HG03342 (cell line): ENCODE data around the gene AOAH.
"Not testable (repeated sequence)": the region's sequence is repeated elsewhere in the genome, so short reads cannot be mapped to it uniquely, and the experiment has no call there.

ENCODE experiments used
- ATAC-seq: cut with Tn5 transposase; IDR thresholded peaks from one replicate; pipeline ENCODE4 v1.9.1; 2021; ENCODE audit warnings: mild to moderate bottlenecking, moderate library complexity; ENCODE audit not compliant: unreplicated experiment

The AOAH gene

DNA sequence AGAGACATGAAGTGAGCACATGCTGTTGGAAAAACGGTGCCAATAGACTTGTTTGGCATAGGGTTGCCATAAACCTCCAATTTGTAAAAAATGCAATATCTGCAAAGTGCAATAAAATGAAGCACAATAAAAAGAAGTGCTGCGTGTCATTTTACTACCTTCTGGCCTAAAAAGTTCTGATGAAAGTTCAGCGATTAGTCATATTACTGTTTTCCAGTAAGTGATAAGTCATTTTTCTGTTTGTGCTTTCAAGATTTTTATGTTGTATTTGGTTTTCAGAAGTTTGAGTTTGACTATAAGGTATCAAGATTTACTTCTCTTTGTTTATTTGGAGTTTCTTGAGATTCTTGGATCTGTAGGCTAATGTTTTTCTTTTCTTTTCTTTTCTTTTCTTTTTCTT is 16.8 kb downstream of the AOAH start:
- ATAC-seq: no peak

- ATAC-seq: not testable (repeated sequence)
These were observed 20.4 kb downstream of the AOAH start for GRCh38 chr7:36703860-36704259.

DNA sequence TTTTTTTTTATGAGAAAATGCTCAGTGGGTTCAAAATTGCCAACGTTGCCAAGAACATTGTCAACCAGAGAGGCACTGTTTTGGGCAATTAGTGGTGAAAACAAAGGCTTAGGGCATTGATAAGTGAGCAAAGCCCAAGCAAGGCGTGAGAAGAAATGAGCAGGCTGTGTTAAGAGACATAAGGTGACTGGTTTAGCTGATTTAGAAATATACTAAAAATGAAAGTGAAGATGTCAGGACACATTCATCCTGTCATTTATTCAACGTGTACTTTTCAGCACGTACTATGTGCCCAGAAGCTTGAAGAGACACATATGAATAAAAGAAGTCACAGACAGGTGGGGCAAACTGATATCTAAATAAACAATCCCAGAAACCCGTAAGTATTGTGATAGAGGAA is 31.8 kb downstream of the AOAH start:
- no peak for ATAC-seq

GRCh38 chr7:36691983-36692382 is 32.3 kb downstream of the AOAH start:
- ATAC-seq: no peak

DNA sequence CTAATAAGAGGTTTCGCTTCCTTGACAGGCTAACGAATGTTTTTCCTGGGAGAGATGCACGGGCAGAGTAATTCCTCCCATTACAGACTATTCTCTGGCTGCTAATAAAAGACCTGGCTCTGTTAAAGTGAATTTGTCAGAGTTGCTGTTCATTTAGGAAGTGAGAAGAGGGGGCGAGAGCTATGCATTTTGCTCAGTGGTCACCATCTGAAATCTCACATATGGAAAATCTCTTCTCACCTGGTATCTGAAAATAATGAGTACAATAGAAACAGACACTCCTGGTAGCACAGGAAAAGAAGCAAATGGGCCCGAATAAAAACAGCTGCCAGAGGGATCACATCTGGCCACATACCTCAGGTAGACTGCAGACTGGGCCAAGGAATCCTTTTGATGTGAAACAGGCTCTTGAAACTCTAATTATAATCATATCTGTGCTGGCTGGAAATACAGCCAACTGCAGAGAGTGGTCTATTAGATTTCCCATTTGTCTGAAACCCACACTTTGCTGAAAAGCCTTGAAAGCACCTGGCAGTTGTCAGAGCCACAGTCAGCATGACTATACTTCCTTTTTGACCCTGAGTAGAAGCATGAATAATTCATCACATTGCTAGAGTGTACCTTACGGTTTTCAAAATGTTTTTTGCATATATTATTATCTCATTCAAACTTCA is 33.6 kb downstream of the AOAH start:
- no peak for ATAC-seq

DNA sequence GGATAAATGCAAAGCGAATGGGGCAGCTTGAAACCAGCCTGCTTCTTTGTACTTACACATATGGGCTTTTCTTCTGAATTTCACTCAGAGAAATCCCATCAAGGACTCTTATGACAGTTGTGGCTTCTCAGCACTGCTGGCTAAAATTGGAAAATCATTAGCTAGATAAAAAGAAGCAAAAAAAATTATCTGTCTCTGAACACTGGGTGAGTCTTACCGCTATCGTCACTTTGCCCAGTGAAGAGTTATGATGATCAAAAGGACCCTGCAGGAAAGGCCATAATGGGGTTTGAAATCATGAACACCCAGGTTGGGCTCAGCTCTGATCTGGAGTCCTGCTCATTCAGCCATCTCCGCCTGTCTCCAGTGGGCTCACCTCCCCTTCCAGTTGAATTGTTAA is 34.3 kb downstream of the AOAH start:
- ATAC-seq: no peak

DNA sequence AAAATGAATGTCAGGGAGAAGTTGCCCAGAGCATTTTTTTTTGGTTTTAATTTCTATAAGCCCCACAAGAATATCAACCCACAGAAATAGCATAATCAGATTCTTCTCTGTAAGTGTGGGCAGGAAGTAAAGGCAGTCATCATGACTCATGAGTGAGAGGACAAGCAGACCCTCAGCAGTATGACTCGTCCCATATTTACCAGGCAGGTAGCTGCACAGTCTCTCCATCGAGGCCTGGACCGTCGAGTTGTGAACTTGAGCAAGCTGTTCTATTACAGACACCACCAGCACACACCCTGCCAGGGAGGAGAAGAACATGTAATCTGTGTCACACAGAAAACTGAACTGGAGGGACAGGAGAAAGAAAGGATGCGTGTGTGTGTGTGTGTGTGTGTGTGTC is 37.8 kb downstream of the AOAH start:
- ATAC-seq: no peak

- ATAC-seq: no peak
These were observed 39.3 kb downstream of the AOAH start for GRCh38 chr7:36684954-36685353.

DNA sequence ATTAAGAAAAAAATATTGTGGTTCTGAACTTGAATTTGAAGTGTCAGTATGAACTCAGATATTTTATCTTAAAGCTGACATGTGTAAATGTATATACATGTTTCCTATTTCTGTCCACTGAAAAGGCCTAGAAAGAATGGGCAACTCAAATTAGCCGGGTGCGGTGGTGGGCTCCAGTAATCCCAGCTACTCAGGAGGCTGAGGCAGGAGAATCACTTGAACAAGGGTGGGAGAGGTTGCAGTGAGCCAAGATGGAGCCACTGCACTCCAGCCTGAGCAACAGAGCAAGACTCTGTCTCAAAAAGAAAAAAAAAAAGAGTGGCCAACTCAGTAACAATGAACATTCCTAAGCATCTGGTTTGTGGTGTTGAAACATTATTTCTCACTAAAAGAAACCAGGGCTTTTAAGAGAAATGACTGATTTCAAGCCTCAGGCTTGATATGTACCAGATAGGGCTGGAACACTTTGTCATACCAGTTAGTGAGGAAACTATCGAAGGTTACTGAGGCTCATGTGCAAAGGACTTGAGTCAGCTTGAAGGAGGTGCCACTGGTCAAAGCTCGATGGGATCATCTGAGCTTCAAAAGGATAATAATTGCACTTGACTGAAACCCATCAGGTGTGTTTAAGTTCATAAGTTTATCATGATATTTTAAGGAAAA is 40.5 kb downstream of the AOAH start:
- no peak for ATAC-seq

- no peak for ATAC-seq
These were observed 41.2 kb downstream of the AOAH start for GRCh38 chr7:36683111-36683510.

GRCh38 chr7:36682102-36682501 is 42.2 kb downstream of the AOAH start:
- ATAC-seq: no peak

DNA sequence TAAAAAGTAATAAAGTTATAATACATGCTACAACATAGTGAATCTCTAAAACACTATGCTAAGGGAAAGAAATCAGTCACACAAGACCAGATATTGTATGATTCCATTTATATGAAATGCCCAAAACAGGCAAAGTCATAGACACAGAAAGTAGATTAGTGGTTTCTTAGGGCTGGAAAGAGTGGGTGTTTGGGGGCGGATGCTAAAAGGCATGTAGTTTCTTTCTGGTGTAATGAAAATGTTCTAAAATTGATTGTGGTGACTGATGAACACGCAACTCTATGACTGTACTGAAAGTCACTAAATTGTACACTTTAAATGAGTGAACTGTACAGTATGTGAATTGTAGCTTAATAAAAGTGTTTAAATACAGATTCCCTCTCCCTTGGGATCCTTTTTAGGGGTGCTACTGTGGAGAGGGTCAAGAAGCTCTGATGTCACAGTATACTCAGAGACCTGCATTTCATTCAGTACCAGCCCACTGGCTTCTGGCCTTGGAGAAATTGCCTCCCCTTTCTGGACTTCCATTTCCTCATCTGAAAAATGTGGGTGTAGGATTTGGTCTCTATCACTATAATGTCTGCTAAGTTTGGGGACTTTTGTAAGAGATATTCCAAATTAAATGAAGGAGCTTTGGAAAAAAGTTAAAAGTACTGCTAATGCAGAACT is 46.4 kb downstream of the AOAH start:
- ATAC-seq: no peak

- no peak for ATAC-seq
These were observed 50.6 kb downstream of the AOAH start for GRCh38 chr7:36673703-36674102.

- no peak for ATAC-seq
These were observed 52.9 kb downstream of the AOAH start for GRCh38 chr7:36671432-36671829.

- ATAC-seq: no peak
These were observed 53.5 kb downstream of the AOAH start for GRCh38 chr7:36670585-36671431.

GRCh38 chr7:36668750-36669149 is 55.5 kb downstream of the AOAH start:
- ATAC-seq: no peak

- ATAC-seq: no peak
These were observed 56.2 kb downstream of the AOAH start for GRCh38 chr7:36668080-36668479.

DNA sequence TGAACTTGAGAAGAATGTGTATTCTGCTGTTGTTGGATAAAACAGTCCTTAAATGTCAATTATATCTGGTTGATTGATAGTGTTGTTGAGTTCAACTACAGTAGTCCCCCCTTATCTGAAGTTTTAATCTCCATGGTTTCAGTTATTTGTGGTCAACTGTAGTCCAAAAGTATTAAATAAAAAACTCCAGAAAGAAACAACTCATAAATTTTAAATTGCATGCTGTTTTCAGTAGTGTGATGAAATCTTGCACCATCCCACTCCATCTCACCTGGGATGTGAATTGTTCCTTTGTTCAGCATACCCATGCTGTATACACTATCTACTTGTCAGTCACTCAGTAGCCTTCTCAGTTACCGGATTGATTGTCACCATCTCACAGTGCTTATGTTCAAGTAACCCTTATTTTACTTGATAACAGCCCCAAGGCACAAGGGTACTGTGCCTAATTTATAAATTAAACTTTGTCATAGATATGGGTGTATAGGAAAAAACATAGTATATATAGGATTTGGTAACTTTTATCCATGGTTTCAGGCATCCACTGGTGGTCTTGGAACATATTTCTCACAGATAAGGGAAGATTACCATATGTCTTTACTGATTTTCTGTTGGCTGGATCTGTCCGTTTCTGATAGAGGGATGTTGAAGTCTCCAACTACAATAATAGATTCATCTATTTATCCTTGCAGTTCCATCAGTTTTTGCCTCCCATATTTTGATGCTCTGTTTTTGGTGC is 57.1 kb downstream of the AOAH start:
- no peak for ATAC-seq

GRCh38 chr7:36663481-36663880 is 60.8 kb downstream of the AOAH start:
- ATAC-seq: no peak

DNA sequence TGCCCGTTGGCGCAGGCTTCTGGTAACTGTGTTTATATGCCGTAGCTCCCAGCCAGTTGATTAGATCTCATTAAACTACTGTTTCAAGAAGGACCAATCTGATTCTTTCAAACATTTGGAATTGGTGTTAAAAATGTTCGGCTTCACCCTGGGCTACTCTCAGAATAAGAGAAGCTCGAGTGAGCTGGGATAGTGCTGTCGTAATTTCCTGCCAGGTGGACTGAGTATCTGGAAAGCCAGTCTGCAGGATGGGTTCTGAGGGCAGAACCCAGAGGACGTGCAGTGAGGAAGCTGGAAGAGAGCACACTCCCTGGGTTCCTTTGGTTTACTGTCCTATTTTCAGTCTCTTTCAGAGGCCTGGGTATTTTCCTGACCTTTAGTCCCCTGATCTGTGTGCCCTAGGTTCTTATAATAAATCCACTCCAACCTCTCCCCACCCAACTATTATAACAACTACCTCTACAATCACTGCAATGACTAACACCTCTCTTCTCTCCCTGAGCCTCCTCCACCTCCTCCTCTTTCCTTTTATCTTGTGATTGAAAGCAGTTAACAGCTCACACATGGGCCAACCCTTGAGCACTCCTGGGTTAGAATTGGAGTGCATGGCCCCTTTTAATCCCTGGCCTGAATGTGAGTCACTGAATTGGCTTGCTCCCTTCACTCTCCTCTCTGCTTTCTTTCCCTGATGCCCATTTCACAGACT is 63.0 kb downstream of the AOAH start:
- no peak for ATAC-seq
